NB4 (cell line): ENCODE results near the gene NUP214.

Experiments used
- CTCF ChIP-seq: IDR thresholded peaks from one replicate; pipeline ENCODE4 v1.5.1; 2012; ENCODE audit warnings: low read depth, low read length
- MAX ChIP-seq: IDR thresholded peaks from 2 replicates; pipeline ENCODE4 v1.6.1; 2011; ENCODE audit warnings: low read depth, low read length

- TF ChIP-seq CTCF (no peak), MAX (no peak)
Measured at GRCh38 chr9:131238402-131239021, 113.1 kb downstream of the NUP214 start.
